Right lung (tissue), 5 donors: ENCODE results near the gene GSTP1. TPM values are rescaled to one million over a fixed set of nuclear protein-coding genes. Genes with fewer than 3 reads are reported as not detected.
A peak's percentile ranks its signal among the peaks of the same experiment; 100 is the strongest.

Experiments used
- DNase-seq, 2 donors: peaks; one replicate each; pipeline ENCODE4 v3.0.0-alpha.2; 2013
- polyA plus RNA-seq, 5 donors: library from polyadenylated mRNA; unstranded; fragments of 120-200 nt; gene quantifications; one replicate each; pipeline versions ENCODE4 v1.2.1 to v1.2.3, GENCODE V29; 2013; ENCODE audit warnings: inconsistent platforms in 1 of 5, low replicate concordance in 1 of 5; ENCODE audit not compliant: insufficient read length in 5 of 5, insufficient read depth in 1 of 5

GSTP1 gene
- polyA plus RNA-seq, 5 donors: 653 to 1,043 (median 745) TPM

GRCh38 chr11:67628710-67629385, 45.2 kb downstream of the GSTP1 start:
- no peak for DNase-seq

GRCh38 chr11:67629386-67630227, 46.0 kb downstream of the GSTP1 start, which contains the start of gene NUDT8:
Gene NUDT8, minus strand, starts transcription at chr11:67629937. Its CDS starts 26 bp downstream, at chr11:67629911.
- DNase-seq: peak; percentile 62 to 67

- peak; percentile 97 for DNase-seq
Measured at GRCh38 chr11:67630228-67630942, 46.8 kb downstream of the GSTP1 start.

- no peak for DNase-seq
Measured at GRCh38 chr11:67630943-67631331, 47.3 kb downstream of the GSTP1 start.

GRCh38 chr11:67631411-67631810, 47.8 kb downstream of the GSTP1 start:
- no peak for DNase-seq

GRCh38 chr11:67631853-67632174, 48.2 kb downstream of the GSTP1 start:
- DNase-seq: no peak

- DNase-seq: no peak
Measured at GRCh38 chr11:67632175-67632981, 48.8 kb downstream of the GSTP1 start.

GRCh38 chr11:67632982-67633755, 49.6 kb downstream of the GSTP1 start:
- no peak for DNase-seq

- no peak for DNase-seq
Measured at GRCh38 chr11:67633758-67634365, 50.2 kb downstream of the GSTP1 start.

- no peak for DNase-seq
Measured at GRCh38 chr11:67634366-67635230, 51.0 kb downstream of the GSTP1 start.

- no peak for DNase-seq
Measured at GRCh38 chr11:67635231-67635521, 51.6 kb downstream of the GSTP1 start.

Other genes with a start within 250 kb of the GSTP1 start
- gene POLD4, start 230.3 kb upstream of the GSTP1 start, polyA plus RNA-seq: 10 to 100 TPM; 21.3 to 40.2 (median 35.8) TPM
- 10 to 100 TPM; 11.1 to 14.7 (median 13.7) TPM for gene CLCF1, start 210.2 kb upstream of the GSTP1 start, polyA plus RNA-seq
- 10 to 100 TPM; 18.4 to 30.8 (median 24.2) TPM for gene RAD9A, start 191.8 kb upstream of the GSTP1 start, polyA plus RNA-seq
- 100 to 1,000 TPM in 4 of 5 donors, 10 to 100 TPM in 1; 99.0 to 167 (median 115) TPM for gene PPP1CA, start 182.0 kb upstream of the GSTP1 start, polyA plus RNA-seq
- gene TBC1D10C, start 179.7 kb upstream of the GSTP1 start, polyA plus RNA-seq: 1 to 10 TPM; 3.9 to 6.2 (median 4.7) TPM
- 1 to 10 TPM; 2.6 to 5.3 (median 4.5) TPM for gene CARNS1, start 168.1 kb upstream of the GSTP1 start, polyA plus RNA-seq
- gene RPS6KB2, start 155.3 kb upstream of the GSTP1 start, polyA plus RNA-seq: 10 to 100 TPM; 34.2 to 45.2 (median 40.7) TPM
- 1 to 10 TPM; 1.3 to 3.3 (median 1.8) TPM for gene PTPRCAP, start 146.1 kb upstream of the GSTP1 start, polyA plus RNA-seq
- 10 to 100 TPM; 39.8 to 75.4 (median 45.9) TPM for gene CORO1B, start 140.3 kb upstream of the GSTP1 start, polyA plus RNA-seq
- not detected for gene GPR152, start 131.1 kb upstream of the GSTP1 start, polyA plus RNA-seq
- gene CABP4, start 128.5 kb upstream of the GSTP1 start, polyA plus RNA-seq: 1 to 10 TPM; 1.9 to 2.5 (median 2.2) TPM
- gene TMEM134, start 114.6 kb upstream of the GSTP1 start, polyA plus RNA-seq: 10 to 100 TPM; 34.8 to 67.1 (median 47.5) TPM
- gene AIP, start 100.8 kb upstream of the GSTP1 start, polyA plus RNA-seq: 10 to 100 TPM; 45.4 to 67.7 (median 60.0) TPM
- gene PITPNM1, start 78.4 kb upstream of the GSTP1 start, polyA plus RNA-seq: 10 to 100 TPM; 16.3 to 33.3 (median 19.5) TPM
- gene CDK2AP2, start 75.7 kb upstream of the GSTP1 start, polyA plus RNA-seq: 10 to 100 TPM; 23.4 to 48.9 (median 29.2) TPM
- gene CABP2, start 60.4 kb upstream of the GSTP1 start, polyA plus RNA-seq: not detected
- 100 to 1,000 TPM; 140 to 210 (median 174) TPM for gene NDUFV1, start 23.1 kb downstream of the GSTP1 start, polyA plus RNA-seq
- gene NUDT8, start 46.1 kb downstream of the GSTP1 start, polyA plus RNA-seq: 1 to 10 TPM; 3.1 to 8.1 (median 3.4) TPM
- under 1 TPM in 1 of 5 donors, not detected in 4; 0.12 TPM for gene TBX10, start 56.0 kb downstream of the GSTP1 start, polyA plus RNA-seq
- 1 to 10 TPM in 1 of 5 donors, under 1 TPM in 4; 0.26 to 1.1 (median 0.47) TPM for gene ACY3, start 66.9 kb downstream of the GSTP1 start, polyA plus RNA-seq
- gene ALDH3B2, start 90.8 kb downstream of the GSTP1 start, polyA plus RNA-seq: 1 to 10 TPM in 4 of 5 donors, under 1 TPM in 1; 0.98 to 1.8 (median 1.2) TPM